Lung (tissue), 12 donors: ENCODE results near the gene RNF128. TPM values are rescaled to one million over a fixed set of nuclear protein-coding genes. Genes with fewer than 3 reads are reported as not detected.

Experiments
- ATAC-seq: fragments of 200-7000 bp; cut with Tn5 transposase; one replicate; pipeline ENCODE4 v1.9.1; 2020; ENCODE audit warnings: moderate number of reproducible peaks; ENCODE audit not compliant: insufficient read depth, low FRiP score
- DNase-seq, 3 donors: peaks; one replicate each; pipeline ENCODE4 v3.0.0-alpha.2; 2013 to 2017
- H3K27ac ChIP-seq, 2 donors: one replicate each; pipeline ENCODE4 v1.5.1; 2013; ENCODE audit warnings: mild to moderate bottlenecking in 2 of 2, moderate library complexity in 2 of 2, control low read depth in 1 of 2, inconsistent platforms in 1 of 2, low read depth in 1 of 2, low read length in 1 of 2
- H3K27me3 ChIP-seq, 3 donors: one replicate each; pipeline ENCODE4 v1.5.1; 2013; ENCODE audit warnings: low read length in 2 of 3; ENCODE audit not compliant: control insufficient read depth in 3 of 3, insufficient read depth in 3 of 3
- H3K36me3 ChIP-seq, 4 donors: one replicate each; pipeline ENCODE4 v1.5.1; 2013; ENCODE audit warnings: low read length in 4 of 4, mild to moderate bottlenecking in 1 of 4, moderate library complexity in 1 of 4; ENCODE audit not compliant: control insufficient read depth in 4 of 4, insufficient read depth in 4 of 4
- H3K4me1 ChIP-seq, 5 donors: one replicate each; pipeline ENCODE4 v1.5.1; 2013; ENCODE audit warnings: low read length in 5 of 5, mild to moderate bottlenecking in 2 of 5, moderate library complexity in 1 of 5; ENCODE audit not compliant: control insufficient read depth in 5 of 5, insufficient read depth in 5 of 5
- H3K4me3 ChIP-seq: one replicate; pipeline ENCODE4 v1.5.1; 2013; ENCODE audit warnings: mild to moderate bottlenecking, control low read depth, moderate library complexity
- H3K9ac ChIP-seq, 2 donors: one replicate each; pipeline ENCODE4 v1.5.1; 2013; ENCODE audit warnings: low read length in 2 of 2, control low read depth in 1 of 2; ENCODE audit not compliant: insufficient read depth in 1 of 2
- H3K9me3 ChIP-seq, 4 donors: one replicate each; pipeline ENCODE4 v1.5.1; 2013; ENCODE audit warnings: low read length in 3 of 4, mild to moderate bottlenecking in 1 of 4, moderate library complexity in 1 of 4; ENCODE audit not compliant: control insufficient read depth in 4 of 4, insufficient read depth in 3 of 4
- WGBS, 2 donors: extraction: QIAGEN DNeasy Blood & Tissue Kit; methylation state at CpG; one replicate each; pipeline ENCODE4 v1.1.7; 2013; 5-methylcytosine and 5-hydroxymethylcytosine counted together
- polyA plus RNA-seq, 2 donors: library from polyadenylated mRNA; stranded (reverse); fragments of 200-250 nt; gene quantifications; one replicate each; pipeline ENCODE4 v1.2.1, GENCODE V29; 2013
- total RNA-seq, 2 donors: library from RNA; depleted of rRNA in 1 of 2; stranded (reverse); fragments of >200 nt in 1 of 2; gene quantifications; one replicate each; pipeline ENCODE4 v1.2.1, GENCODE V29; 2014 to 2021
- TF ChIP-seq, protein P1 (sequence below): IDR thresholded peaks from 2 replicates; pipeline ENCODE4 v1.5.1; 2012; ENCODE audit warnings: mild to moderate bottlenecking; ENCODE audit errors: control extremely low read depth, extremely low read depth
- donor health status: control.
- donor health status: control.
- donor health status: Bipolar disorder and iron deficiency.
- donor health status: healthy.
- donor health status: DM: yes; HTN: yes; CAD: no.

The RNF128 gene
- total and polyA plus RNA-seq, 4 donors = 5.2 to 13.3 (median 9.7) TPM

DNA sequence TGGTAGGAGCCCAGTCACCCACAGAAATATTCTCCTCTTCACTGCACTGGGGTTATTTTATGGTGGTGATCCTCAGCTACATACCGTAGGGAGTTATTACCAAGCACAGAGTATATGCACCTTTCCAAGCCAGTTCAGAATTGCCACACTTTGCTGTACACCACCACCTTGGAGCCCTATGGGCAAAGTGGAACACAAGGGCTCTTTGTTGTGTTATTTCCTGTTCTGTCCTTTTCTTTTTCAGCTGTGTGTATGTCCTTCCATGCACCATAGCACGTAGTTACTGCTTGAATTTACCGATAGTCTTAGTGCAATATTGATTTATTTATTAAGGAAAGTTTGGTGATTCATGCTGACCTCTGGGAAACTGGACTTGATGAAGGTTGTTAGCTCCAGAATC is 8.3 kb downstream of the RNF128 start:
- WGBS, 2 donors = 66 to 91% methylated on average over 3 of the region's 3 CpGs
- H3K4me3 ChIP-seq = no peak overlapping the region
- no peak for ATAC-seq
- H3K9ac ChIP-seq = no peak overlapping the region
- no peak overlapping the region for H3K27ac ChIP-seq
- no peaks in the 10 kb centered on the region for H3K4me1 ChIP-seq
- TF ChIP-seq, protein P1, sequence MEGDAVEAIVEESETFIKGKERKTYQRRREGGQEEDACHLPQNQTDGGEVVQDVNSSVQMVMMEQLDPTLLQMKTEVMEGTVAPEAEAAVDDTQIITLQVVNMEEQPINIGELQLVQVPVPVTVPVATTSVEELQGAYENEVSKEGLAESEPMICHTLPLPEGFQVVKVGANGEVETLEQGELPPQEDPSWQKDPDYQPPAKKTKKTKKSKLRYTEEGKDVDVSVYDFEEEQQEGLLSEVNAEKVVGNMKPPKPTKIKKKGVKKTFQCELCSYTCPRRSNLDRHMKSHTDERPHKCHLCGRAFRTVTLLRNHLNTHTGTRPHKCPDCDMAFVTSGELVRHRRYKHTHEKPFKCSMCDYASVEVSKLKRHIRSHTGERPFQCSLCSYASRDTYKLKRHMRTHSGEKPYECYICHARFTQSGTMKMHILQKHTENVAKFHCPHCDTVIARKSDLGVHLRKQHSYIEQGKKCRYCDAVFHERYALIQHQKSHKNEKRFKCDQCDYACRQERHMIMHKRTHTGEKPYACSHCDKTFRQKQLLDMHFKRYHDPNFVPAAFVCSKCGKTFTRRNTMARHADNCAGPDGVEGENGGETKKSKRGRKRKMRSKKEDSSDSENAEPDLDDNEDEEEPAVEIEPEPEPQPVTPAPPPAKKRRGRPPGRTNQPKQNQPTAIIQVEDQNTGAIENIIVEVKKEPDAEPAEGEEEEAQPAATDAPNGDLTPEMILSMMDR = no peak
- H3K9me3 ChIP-seq = no peaks in the 10 kb centered on the region
- H3K36me3 ChIP-seq = no peaks in the 10 kb centered on the region
- DNase-seq = no peak
- H3K27me3 ChIP-seq = peaks cover 3 to 30% (median 14%) of the 10 kb centered on the region in 3 donors

DNA sequence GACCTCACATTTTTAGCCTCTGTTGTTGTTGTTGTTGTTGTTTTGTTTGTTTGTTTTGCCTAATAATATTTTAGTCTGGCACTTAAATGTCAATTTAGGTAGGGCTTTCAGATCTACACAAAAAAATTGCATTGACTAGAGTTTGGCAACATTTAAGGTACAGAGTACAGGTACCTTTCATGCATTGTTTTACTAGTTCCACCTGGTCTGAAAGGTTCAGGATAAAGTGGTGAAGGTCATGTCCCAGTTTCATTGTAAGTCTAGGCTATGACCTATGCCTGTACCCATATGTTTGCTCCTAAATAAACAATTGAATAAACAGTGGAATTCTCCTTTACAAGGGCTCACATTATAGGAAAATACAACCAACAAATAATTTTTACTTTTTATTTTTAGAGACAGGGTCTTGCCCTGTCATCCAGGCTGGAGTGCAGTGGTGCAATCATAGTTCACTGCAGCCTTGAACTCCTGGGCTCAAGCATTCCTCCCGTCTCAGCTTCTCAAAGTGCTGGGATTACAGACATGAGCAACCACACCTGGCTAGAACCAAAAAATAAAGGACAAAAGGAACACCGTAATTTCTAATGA is 13.8 kb downstream of the RNF128 start:
- Histone ChIP-seq H3K9me3 (no peaks in the 10 kb centered on the region), H3K27ac (no peak overlapping the region), H3K9ac (no peak overlapping the region), H3K4me3 (no peak overlapping the region), H3K36me3 (no peaks in the 10 kb centered on the region), H3K27me3 (peaks cover 0 to 7% (median 7%) of the 10 kb centered on the region in 3 donors), H3K4me1 (no peaks in the 10 kb centered on the region)
- WGBS, 2 donors = 77 to 88% methylated on average over 2 of the region's 2 CpGs
- TF ChIP-seq, protein P1 = no peak
- DNase-seq = no peak
- no peak for ATAC-seq

DNA sequence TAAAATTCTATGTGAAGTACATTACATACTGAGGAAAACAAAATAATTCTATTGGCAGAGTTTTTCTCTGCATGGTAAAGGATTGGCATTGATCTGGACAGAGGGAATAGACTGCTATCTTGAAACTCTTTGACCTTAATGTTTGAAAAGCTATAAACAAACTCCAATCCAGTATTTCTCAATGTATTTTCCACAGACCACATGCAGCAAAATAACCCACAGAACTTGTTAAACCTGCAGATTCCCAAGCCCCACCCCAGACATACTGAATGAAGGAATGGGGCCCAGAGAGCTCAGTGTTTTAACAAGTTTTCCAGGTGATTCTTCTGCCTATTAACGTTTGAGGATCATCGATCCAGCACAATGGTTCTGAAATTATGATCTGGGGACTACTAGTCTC is 15.7 kb downstream of the RNF128 start:
- 52 to 86% methylated on average over 2 of the region's 2 CpGs for WGBS, 2 donors
- no peak overlapping the region for H3K27ac ChIP-seq
- DNase-seq (no peak), ATAC-seq (no peak)
- TF ChIP-seq, protein P1 = no peak
- H3K9ac ChIP-seq = no peak overlapping the region
- peaks cover 0 to 15% (median 3%) of the 10 kb centered on the region in 3 donors for H3K27me3 ChIP-seq
- H3K4me3 ChIP-seq = no peak overlapping the region
- no peaks in the 10 kb centered on the region for H3K4me1 ChIP-seq
- H3K36me3 ChIP-seq = no peaks in the 10 kb centered on the region
- H3K9me3 ChIP-seq = no peaks in the 10 kb centered on the region

DNA sequence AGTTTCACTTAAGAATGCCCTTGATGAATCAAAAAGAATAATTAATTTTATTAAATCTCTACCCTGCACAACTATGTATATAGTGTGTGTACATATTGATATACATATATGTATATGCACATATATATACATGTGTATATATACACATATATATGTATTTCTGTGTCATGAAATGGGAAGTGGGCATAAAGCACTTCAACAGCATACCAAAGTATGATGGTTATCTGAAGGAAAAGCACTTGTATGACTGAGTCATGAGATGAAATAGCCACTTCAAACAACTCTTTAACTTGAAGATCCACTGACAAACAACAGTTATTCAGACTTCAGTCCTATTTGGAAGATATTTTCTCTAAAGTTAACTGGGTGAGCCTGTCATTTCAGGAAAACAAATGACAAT is 16.3 kb downstream of the RNF128 start:
- Histone ChIP-seq H3K27me3 (peaks cover 0 to 18% (median 3%) of the 10 kb centered on the region in 3 donors), H3K27ac (no peak overlapping the region), H3K4me3 (no peak overlapping the region), H3K4me1 (no peaks in the 10 kb centered on the region), H3K9ac (no peak overlapping the region), H3K9me3 (no peaks in the 10 kb centered on the region), H3K36me3 (no peaks in the 10 kb centered on the region)
- TF ChIP-seq, protein P1 = no peak
- ATAC-seq (no peak), DNase-seq (no peak)
